Body of pancreas (tissue), 4 donors: Measurements from ENCODE around the gene NOL3.

Experiments used
- POLR2A ChIP-seq, 3 donors: fragments of 450-650 bp; IDR thresholded peaks; one replicate each; pipeline ENCODE4 v1.6.1; 2016; ENCODE audit warnings: antibody characterized with exemption in 3 of 3, mild to moderate bottlenecking in 2 of 3
- TF ChIP-seq, protein P1 (sequence below), 7 experiments: fragments of 450-650 bp in 4 of 7; fragments of 200-600 bp in 3 of 7; sonication (generic) in 3 of 7; IDR thresholded peaks; one replicate each; pipeline ENCODE4 v1.5.1; 2016 to 2019; ENCODE audit warnings: antibody characterized with exemption in 7 of 7

DNA sequence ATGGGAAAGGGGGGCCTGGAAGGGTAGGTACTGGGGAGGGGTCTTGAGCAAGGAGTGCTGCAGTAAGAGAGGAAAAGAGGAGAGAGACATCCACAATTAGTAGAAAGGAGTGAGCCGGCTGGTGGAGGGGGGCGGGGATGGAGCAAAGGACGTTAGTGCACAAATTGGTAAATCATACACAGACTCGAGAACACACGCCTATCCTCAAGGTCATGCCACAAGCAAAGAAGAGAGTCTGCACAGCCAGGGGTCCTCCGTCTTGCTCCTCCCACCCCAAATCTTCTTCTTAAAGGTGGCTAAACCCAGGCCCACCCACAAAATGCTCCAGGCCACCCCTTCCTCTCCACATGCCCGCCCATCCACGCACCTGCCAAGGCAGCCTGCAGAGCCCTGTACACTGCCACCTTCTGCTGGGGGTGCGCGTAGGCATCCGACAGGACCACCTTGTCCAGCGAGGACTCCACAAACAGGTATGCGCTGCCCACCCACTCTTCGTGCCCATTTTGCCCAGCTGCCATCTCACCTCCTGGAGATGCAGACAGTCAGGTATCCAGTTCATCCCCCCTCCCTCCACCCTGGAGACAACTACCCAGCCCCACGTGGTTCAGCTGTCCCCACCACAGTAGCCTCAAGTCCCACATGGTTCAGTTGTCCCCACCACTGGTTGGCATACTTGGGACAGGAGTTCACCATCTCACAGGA lies 14.0 kb upstream of the NOL3 start:
- TF ChIP-seq, protein P1, sequence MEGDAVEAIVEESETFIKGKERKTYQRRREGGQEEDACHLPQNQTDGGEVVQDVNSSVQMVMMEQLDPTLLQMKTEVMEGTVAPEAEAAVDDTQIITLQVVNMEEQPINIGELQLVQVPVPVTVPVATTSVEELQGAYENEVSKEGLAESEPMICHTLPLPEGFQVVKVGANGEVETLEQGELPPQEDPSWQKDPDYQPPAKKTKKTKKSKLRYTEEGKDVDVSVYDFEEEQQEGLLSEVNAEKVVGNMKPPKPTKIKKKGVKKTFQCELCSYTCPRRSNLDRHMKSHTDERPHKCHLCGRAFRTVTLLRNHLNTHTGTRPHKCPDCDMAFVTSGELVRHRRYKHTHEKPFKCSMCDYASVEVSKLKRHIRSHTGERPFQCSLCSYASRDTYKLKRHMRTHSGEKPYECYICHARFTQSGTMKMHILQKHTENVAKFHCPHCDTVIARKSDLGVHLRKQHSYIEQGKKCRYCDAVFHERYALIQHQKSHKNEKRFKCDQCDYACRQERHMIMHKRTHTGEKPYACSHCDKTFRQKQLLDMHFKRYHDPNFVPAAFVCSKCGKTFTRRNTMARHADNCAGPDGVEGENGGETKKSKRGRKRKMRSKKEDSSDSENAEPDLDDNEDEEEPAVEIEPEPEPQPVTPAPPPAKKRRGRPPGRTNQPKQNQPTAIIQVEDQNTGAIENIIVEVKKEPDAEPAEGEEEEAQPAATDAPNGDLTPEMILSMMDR (IDR thresholded peaks at IDR 0.05): no peak
- no peak for TF ChIP-seq POLR2A (IDR thresholded peaks at IDR 0.05)
